GM18873 (cell line): ENCODE data around the gene CFAP61.
A peak's percentile ranks its signal among the peaks of the same experiment; 100 is the strongest.

Experiments used
- ATAC-seq: cut with Tn5 transposase; IDR thresholded peaks from one replicate; pipeline ENCODE4 v1.9.1; 2021; ENCODE audit warnings: mild to moderate bottlenecking, moderate library complexity, moderate number of reproducible peaks; ENCODE audit not compliant: unreplicated experiment, low FRiP score

The CFAP61 gene

DNA sequence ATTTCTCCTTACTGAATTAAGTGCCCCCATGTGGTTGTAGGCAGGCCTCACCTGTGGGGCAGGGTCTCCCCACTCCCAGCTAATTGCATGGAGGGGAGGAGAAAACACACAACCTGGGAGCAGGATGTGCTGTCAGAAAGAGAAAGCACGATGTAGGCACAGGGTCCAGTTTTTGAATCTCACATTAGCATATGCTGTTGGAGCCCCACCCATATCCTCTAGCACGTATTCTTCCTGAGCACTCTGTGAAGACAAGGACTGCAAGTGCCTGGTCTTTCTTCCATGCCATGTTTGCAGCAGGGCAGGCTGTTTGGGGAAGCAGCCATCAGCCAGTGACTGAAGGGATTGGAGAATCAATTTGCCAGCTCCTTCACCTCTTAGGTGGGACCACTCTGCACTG is 108.2 kb downstream of the CFAP61 start:
- no peak for ATAC-seq

DNA sequence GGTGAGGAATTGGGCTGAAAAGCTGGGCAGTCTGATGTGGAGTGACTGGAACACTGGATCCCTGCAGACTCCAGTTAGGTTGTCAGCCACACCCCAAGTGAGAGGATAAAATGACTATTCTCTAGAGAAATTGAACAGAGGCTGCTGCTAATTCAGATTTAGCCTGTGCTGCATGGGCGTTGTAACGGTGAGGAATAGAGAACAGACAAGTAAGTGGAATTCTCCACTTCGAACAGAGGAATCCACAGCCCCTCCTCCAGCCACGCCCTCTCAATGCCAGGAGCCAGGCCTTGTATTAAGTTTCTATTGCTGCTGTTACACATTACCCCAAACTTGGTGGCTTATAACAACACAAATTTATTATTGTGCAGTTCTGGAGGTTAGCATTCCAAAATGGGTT is 109.3 kb downstream of the CFAP61 start:
- no peak for ATAC-seq

DNA sequence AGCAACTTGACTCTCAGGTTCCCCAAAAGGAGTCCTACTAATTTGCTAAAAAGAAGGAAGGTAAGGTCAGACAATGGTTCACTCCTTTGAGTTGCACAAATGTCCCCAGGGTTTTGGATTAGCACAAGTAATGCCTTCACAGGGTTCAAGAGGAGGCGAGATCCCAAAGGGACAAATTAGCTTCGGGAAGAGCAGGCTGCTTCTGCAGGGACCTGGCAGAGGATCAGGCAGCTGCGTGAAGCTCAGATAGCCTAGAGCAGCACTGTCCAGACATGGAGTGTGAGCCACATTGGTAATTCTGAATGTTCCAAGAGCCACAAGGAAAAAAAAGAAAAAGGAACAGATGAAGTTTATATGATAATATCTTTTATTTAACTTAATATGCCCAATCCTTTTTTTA is 115.4 kb downstream of the CFAP61 start:
- no peak for ATAC-seq

GRCh38 chr20:20173254-20173653 is 120.9 kb downstream of the CFAP61 start:
- no peak for ATAC-seq

- ATAC-seq = no peak
Measured at GRCh38 chr20:20174089-20174835, 121.9 kb downstream of the CFAP61 start.

GRCh38 chr20:20181322-20181721 is 129.0 kb downstream of the CFAP61 start:
- no peak for ATAC-seq

DNA sequence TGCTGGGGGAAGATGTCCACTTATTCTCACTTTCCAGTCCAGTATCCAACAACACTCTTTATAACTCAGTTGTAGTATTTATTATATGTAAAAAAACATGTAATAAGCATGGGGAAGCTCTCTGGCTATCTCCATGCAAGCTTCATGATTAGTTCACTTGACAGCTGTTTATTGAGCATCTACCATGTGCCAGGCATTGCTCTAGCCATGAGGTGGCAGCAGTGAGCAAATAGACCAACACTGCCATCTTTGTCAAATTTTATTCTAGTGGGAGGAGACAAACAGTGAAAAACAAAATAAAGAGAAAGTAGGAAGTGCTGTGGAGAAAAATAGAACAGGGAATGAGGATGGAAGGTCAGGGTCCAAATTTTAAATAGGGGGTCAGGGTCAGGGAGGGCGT is 131.8 kb downstream of the CFAP61 start:
- ATAC-seq = no peak

DNA sequence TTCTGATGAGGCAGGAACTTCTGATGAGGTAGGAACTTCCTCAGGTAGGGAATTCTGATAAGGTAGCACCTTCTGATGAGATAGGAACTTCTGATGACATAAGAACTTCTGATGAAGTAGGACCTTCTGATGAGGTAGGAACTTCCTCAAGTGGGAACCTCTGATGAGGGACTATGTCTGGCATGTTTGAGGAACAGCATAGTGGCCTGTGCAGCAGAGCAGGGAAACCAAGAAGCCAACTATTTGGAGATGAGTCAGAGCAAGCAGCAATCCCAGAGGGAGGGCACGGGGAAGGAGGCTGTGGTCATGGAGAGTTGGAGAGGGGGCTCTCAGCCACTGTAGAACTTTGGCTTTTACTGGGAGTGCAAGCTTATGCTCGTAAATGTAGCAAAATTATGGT is 132.4 kb downstream of the CFAP61 start:
- ATAC-seq = no peak

GRCh38 chr20:20188647-20189046 is 136.3 kb downstream of the CFAP61 start:
- peak; percentile 68 for ATAC-seq

- no peak for ATAC-seq
Measured at GRCh38 chr20:20192366-20192765, 140.0 kb downstream of the CFAP61 start.

- ATAC-seq = no peak
Measured at GRCh38 chr20:20195021-20195705, 142.8 kb downstream of the CFAP61 start.

DNA sequence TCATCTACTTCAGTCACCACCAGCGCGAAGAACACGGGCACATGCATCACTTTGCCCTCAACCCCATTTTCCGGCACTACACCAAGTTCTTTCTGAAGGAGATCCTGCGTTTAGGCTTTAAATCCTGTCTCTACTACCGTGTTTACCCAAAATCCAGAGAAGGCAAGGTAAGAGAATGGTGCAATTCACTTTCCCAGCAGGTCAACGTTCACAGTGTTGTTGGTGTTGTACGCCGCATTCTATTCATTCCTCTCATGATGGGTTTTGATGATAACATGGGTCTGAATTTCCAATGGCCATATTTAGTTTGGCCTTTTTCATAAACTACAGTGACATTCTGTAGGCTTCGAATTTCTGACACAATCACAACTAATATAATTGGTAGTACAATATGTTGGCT is 144.3 kb downstream of the CFAP61 start:
- no peak for ATAC-seq

DNA sequence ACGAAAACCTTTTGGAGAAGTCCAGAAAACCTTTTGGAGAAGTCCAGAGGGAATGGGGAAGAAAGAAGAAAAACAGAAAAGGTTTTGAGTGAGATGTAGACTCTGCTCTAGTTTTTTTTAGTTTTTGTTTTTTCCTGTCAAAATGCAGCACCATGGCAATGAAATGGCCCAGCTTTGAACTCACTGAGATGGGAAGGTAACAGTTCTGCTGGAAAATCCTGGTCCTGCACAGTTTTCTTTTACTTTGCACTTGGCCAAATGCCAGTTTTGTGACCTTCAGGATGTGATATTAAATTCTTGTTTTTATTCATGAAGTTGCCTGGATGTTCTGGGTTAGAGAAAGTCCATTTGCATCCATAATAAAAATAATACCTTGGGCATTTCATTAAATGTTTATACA is 145.7 kb downstream of the CFAP61 start:
- no peak for ATAC-seq

- no peak for ATAC-seq
Measured at GRCh38 chr20:20199361-20200160, 147.2 kb downstream of the CFAP61 start.

DNA sequence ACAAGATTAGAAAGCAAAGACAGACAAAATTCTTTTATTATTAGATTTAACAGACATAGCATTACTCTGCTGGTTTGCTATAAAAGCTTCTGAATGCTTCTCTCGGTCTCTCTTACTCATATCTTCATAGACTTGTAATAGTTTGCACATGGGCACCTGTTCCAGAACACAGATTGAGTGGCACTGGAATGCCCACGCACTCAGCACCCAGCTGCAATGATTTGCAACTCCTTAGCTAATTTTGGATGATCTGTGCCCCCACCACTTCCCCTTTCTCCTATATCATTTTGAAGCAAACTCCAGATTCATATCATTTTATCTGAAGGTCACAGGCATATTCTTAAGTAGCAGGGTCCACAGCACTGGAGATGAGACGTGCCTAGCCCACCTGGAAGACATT is 148.8 kb downstream of the CFAP61 start:
- no peak for ATAC-seq

GRCh38 chr20:20201639-20202038 is 149.3 kb downstream of the CFAP61 start:
- ATAC-seq = no peak

GRCh38 chr20:20202768-20203167 is 150.4 kb downstream of the CFAP61 start:
- ATAC-seq = no peak

DNA sequence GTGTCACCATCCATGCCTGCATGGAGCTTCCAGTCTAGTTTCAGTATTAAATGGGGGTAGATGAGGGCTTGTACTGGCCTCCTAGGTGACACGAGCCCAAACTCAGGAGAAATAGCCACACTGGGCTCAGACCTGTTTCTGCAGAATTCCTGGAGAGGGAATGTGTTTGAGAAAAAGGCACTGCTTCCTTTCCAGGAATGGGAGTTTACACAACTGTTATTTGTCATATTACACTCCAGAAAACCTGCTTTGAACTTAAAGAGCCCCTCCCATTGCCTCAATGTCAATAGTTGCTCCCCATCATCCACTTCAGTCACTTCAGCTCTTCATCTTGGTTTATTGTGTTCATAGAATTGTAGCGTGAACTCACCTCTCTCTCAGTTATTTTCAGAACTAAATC is 151.5 kb downstream of the CFAP61 start:
- no peak for ATAC-seq

GRCh38 chr20:20204256-20204655 is 151.9 kb downstream of the CFAP61 start:
- ATAC-seq = no peak

GRCh38 chr20:20205141-20205861 is 153.0 kb downstream of the CFAP61 start:
- ATAC-seq = no peak

GRCh38 chr20:20205862-20206236 is 153.5 kb downstream of the CFAP61 start:
- ATAC-seq = no peak
